GM15510 (cell line): ENCODE results near the gene ATP6V0A4.

Experiments
- POLR2A ChIP-seq: IDR thresholded peaks from 3 replicates; pipeline ENCODE4 v1.6.1; 2011; ENCODE audit warnings: borderline replicate concordance; ENCODE audit not compliant: insufficient read length; ENCODE audit errors: extremely low read depth

ATP6V0A4 gene

GRCh38 chr7:138701537-138701923 is 96.5 kb downstream of the ATP6V0A4 start:
- TF ChIP-seq POLR2A, result no peak

- no peak for TF ChIP-seq POLR2A
Measured at GRCh38 chr7:138700857-138701536, 97.0 kb downstream of the ATP6V0A4 start, which contains the start of gene SVOPL. TSS of gene SVOPL (minus strand) at chr7:138701362. CDS start at chr7:138679045, 22,317 bp downstream.

GRCh38 chr7:138699661-138700060 is 98.3 kb downstream of the ATP6V0A4 start:
- TF ChIP-seq POLR2A, result no peak

- TF ChIP-seq POLR2A, result no peak
Measured at GRCh38 chr7:138698281-138698680, 99.7 kb downstream of the ATP6V0A4 start.

- TF ChIP-seq POLR2A, result no peak
Measured at GRCh38 chr7:138697535-138698182, 100.3 kb downstream of the ATP6V0A4 start.

- TF ChIP-seq POLR2A, result no peak
Measured at GRCh38 chr7:138695106-138695505, 102.9 kb downstream of the ATP6V0A4 start.

GRCh38 chr7:138691178-138691577 is 106.8 kb downstream of the ATP6V0A4 start:
- no peak for TF ChIP-seq POLR2A

- TF ChIP-seq POLR2A, result no peak
Measured at GRCh38 chr7:138690495-138690894, 107.5 kb downstream of the ATP6V0A4 start.

GRCh38 chr7:138684340-138684739 is 113.7 kb downstream of the ATP6V0A4 start:
- TF ChIP-seq POLR2A, result no peak

GRCh38 chr7:138679793-138680192 is 118.2 kb downstream of the ATP6V0A4 start:
- no peak for TF ChIP-seq POLR2A

- TF ChIP-seq POLR2A, result no peak
Measured at GRCh38 chr7:138670594-138670993, 127.4 kb downstream of the ATP6V0A4 start.

- TF ChIP-seq POLR2A, result no peak
Measured at GRCh38 chr7:138669364-138669763, 128.6 kb downstream of the ATP6V0A4 start.

- TF ChIP-seq POLR2A, result no peak
Measured at GRCh38 chr7:138668946-138669345, 129.1 kb downstream of the ATP6V0A4 start.

GRCh38 chr7:138668229-138668596 is 129.8 kb downstream of the ATP6V0A4 start:
- TF ChIP-seq POLR2A, result no peak

GRCh38 chr7:138667535-138668228 is 130.3 kb downstream of the ATP6V0A4 start:
- TF ChIP-seq POLR2A, result no peak
